Coronary artery (tissue), 2 donors: ENCODE measurements around the gene PRDM15.

Experiments
- DNase-seq: peaks from one replicate; pipeline ENCODE4 v3.0.0-alpha.2; 2017; ENCODE audit warnings: low spot score
- H3K27ac ChIP-seq, 2 donors: fragments of 200-600 bp; sonication (generic); one replicate each; pipeline ENCODE4 v1.5.1; 2016 to 2019
- H3K4me3 ChIP-seq: fragments of 200-600 bp; sonication (generic); 2 replicates; pipeline ENCODE4 v1.5.1; 2016; ENCODE audit warnings: mild to moderate bottlenecking, moderate library complexity
- TF ChIP-seq, protein P1 (sequence below): fragments of 200-600 bp; sonication (generic); IDR thresholded peaks from one replicate; pipeline ENCODE4 v1.5.1; 2019; ENCODE audit warnings: antibody characterized with exemption

PRDM15 gene

DNA sequence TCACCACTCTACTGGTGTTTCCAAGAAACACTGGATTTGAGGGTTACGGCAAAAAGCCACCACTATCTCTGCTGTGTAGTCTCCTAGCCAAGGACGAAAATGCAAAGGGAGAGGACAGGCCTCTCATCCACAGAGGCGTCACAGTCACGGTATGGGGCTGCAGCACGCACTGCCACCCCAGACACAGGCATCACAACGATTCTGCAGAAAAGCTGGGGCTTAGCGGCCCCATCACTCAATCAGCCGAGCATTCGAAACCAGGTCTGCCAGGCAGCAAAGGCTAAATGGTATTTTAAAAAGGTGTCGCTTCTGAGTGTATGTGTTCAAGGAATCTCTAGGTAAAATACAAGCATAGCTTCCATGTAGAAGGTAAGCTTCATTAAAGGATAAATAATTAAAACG lies 113.7 kb downstream of the PRDM15 start:
- Histone ChIP-seq H3K4me3 (no peak overlapping the region), H3K27ac (no peak overlapping the region)
- no peak for DNase-seq
- TF ChIP-seq, protein P1, sequence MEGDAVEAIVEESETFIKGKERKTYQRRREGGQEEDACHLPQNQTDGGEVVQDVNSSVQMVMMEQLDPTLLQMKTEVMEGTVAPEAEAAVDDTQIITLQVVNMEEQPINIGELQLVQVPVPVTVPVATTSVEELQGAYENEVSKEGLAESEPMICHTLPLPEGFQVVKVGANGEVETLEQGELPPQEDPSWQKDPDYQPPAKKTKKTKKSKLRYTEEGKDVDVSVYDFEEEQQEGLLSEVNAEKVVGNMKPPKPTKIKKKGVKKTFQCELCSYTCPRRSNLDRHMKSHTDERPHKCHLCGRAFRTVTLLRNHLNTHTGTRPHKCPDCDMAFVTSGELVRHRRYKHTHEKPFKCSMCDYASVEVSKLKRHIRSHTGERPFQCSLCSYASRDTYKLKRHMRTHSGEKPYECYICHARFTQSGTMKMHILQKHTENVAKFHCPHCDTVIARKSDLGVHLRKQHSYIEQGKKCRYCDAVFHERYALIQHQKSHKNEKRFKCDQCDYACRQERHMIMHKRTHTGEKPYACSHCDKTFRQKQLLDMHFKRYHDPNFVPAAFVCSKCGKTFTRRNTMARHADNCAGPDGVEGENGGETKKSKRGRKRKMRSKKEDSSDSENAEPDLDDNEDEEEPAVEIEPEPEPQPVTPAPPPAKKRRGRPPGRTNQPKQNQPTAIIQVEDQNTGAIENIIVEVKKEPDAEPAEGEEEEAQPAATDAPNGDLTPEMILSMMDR = no peak

DNA sequence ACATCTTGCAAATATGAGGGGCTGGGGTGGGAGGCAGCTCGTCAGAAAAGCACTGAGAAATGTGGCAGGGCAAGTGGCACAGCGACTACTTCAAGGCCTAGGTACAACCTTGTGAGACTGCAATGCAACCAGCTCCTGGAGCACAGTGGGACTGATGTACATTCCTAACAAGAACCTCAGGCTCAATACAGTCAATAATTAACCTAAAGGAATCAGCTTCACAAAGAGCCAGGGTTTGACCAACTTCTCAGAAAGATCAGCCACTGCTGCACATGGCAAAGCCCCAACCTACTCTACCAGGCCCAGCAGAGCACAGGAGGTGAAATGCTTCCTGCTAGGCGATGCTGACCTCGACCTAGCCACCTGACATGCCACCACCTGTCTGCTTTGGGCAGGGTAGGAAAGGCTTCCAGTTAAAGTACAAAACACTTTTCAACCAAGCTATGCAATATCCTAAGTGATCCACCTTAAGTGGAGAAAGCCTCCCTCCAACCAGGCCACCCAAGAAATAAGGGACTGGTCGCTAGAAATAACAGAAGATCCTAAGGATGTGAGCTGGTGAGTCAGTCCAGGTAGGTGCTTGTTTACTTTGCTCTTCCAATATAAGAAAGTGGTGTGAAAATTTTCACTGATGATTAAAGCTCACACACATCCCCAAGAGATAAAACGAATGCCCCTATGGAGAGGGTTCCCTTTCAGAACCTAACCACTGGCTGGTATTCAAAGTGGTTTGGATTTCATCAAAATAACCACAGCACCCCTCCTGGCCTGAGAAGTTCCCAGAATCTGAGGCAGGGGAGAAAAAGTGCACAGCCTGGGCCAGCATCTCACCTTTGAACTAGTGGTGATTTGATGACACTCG lies 114.4 kb downstream of the PRDM15 start:
- no peak overlapping the region for H3K27ac ChIP-seq
- no peak for DNase-seq
- no peak overlapping the region for H3K4me3 ChIP-seq
- TF ChIP-seq, protein P1 = no peak

DNA sequence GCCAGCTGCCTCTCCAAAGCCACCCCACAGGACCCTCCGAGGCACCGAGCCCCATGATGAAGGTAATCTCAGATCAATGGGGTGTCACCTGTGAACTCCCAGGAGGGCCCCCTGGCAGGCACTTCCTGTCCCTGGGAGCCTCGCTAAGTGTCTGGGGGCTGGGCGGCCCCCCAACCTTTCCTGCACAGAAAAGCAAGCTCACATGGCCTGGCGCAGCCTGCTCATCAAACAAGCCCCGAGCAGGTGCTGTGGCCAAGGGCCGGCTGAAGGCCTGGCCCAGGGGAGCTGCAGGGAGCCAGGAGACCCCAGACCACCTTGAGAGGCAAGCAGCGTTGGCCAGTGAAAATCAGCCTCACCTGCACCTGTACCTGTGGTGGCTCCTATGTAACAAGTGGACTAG lies 115.1 kb downstream of the PRDM15 start:
- TF ChIP-seq, protein P1 = no peak
- no peak overlapping the region for H3K4me3 ChIP-seq
- DNase-seq = no peak
- peak overlapping the region in 1 of 2 donors; percentile 12 for H3K27ac ChIP-seq

DNA sequence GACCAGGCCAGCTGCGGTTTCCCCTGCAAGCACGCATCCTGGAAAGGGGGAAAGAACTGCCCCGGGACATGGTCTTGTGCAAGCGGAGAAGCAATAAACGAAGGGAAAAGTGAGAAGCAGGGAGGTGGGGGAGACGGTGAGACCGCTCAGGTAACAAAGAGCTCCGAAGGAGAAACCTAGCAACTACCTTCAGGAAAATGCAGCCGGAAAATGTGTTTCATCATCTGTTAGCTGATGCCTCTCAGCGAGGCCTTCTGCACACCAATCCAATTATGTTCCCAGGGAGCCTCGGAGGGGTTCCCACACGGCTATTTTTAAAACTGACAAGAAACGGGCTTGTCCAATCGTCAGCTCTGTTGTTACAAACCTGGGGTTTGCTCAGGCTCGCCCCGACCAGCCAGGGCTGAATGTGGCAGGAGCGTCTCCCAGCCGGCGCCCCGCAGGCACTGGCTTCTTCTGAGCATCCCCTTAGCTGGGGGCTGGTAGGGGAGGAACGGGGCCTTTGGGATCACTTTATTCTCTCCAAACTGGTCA lies 115.7 kb downstream of the PRDM15 start:
- no peak for DNase-seq
- H3K27ac ChIP-seq = peak overlapping the region in 1 of 2 donors; percentile 12
- no peak overlapping the region for H3K4me3 ChIP-seq
- TF ChIP-seq, protein P1 = no peak

DNA sequence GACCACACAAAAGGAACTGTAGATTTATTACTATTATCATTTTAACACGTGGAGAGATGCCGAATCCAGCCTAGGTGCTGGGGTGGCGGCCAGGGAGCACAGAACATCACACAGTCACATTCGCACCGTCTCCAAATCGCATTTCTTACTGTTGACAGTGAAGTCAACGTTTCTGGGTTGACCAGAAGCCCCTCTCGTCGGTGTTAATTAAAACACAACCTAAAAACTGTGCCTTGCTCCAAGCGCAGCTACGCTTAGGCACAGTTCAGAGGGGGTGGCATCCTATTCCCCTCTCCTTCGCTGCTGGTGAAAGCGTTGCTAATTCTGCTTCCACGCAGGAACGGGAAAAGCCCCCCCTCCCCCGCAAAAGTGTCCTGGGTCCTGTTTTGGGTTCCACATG lies 116.4 kb downstream of the PRDM15 start:
- DNase-seq = no peak
- TF ChIP-seq, protein P1 = no peak
- Histone ChIP-seq H3K4me3 (no peak overlapping the region), H3K27ac (no peak overlapping the region)

DNA sequence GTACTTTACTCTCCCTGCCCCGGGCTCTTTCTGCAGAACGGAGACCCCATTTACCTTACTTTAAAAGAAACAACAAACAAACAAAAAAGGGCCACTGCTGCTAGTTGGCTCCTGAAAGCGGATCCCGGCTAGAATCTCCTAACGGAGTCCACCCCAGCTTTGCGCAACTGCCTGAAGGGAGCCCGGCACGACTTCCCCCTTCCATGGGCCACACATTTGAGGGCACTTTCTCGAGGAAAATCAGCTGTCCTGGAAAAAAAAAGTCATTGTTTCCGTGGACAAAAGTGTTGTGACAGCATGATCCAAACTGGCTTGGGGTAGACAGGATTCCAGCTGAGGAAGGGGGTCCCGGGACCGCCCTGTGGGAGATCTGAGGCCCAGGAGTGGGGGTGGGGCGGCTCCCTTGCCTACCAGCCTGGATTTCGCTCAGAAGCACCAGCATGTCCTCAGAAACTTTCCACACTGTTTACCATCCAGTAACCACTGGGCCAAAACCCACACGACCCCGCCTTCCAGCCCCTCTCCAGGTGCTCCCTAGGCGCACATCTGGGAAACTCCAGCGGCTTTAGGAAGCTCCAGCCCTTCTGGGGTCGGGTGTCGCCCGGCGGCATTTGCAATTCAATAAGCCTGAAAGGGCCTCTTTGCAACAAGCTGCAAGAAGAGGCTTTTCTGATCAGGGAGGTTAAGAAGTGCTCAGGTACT lies 117.1 kb downstream of the PRDM15 start:
- H3K27ac ChIP-seq = peak overlapping the region; percentile 42 to 82

More for the DNA sequence above, 117.1 kb downstream of the PRDM15 start:
- H3K4me3 ChIP-seq = peak overlapping the region; percentile 65
- DNase-seq = no peak
- TF ChIP-seq, protein P1 = no peak
